ENCODE data around the gene SPEN.

The SPEN gene

GRCh38 chr1:15948595-15949452 lies 101.3 kb downstream of the SPEN start:
- peak overlapping the region; percentile 53 for H3K4me3 ChIP-seq (ENCODE audit: low read length)
- DNase-seq (ENCODE audit: low read depth), result peak; percentile 98
- TF ChIP-seq, protein P1, sequence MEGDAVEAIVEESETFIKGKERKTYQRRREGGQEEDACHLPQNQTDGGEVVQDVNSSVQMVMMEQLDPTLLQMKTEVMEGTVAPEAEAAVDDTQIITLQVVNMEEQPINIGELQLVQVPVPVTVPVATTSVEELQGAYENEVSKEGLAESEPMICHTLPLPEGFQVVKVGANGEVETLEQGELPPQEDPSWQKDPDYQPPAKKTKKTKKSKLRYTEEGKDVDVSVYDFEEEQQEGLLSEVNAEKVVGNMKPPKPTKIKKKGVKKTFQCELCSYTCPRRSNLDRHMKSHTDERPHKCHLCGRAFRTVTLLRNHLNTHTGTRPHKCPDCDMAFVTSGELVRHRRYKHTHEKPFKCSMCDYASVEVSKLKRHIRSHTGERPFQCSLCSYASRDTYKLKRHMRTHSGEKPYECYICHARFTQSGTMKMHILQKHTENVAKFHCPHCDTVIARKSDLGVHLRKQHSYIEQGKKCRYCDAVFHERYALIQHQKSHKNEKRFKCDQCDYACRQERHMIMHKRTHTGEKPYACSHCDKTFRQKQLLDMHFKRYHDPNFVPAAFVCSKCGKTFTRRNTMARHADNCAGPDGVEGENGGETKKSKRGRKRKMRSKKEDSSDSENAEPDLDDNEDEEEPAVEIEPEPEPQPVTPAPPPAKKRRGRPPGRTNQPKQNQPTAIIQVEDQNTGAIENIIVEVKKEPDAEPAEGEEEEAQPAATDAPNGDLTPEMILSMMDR (conservative IDR thresholded peaks at IDR 0.05; ENCODE audit: low read length), result peak; percentile 40

- peak; percentile 99 for DNase-seq (ENCODE audit: low read depth)
- H3K4me3 ChIP-seq (ENCODE audit: low read length), result peak overlapping the region; percentile 53
- TF ChIP-seq, protein P1 (conservative IDR thresholded peaks at IDR 0.05; ENCODE audit: low read length), result no peak
These were observed 102.1 kb downstream of the SPEN start for GRCh38 chr1:15949453-15950245.

DNA sequence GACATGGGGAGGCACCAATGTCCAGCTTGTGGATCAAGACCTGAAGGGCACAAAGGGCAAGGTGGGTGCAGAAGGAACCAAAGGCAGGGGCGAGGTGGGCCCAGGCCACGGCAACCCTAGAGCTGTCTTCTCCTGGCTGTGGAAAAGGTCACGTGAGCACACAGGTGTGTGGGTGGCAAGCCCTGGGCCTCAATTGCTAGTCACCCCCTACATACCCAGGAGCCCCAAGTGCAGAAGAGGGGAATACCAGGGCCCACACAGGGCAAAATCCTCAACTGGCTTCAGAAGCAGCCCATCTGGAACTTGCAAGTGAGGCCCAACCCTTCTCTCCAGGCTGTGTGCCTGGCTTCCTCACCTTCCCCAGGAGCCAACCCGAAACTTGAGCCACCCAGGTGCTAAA lies 102.8 kb downstream of the SPEN start:
- TF ChIP-seq, protein P1 (conservative IDR thresholded peaks at IDR 0.05; ENCODE audit: low read length), result no peak

DNA sequence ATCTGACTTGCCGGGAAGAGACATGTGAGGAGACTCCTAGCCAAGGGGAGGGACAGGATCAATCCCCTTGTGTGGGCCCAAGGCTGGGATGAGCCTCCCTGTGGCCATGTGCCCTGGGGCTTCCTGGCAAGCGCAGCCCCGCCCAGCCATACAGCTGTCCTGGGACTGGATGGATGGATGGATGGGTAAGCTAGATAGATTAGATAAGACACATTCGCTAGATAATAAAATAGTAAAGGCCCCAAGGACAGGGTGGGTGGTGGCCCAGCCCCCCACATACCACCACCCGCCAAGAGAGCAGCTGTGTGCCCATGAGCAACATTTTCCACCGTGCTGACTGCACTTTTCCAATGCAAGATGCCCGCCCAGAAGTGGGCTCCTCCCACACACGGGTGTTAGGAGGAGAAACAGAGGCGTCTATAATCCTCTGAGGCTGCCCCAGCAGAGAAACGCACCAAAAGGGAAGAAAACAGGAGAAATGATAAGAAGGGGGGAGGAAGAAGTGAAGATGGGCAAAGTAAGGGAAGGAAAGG lies 103.3 kb downstream of the SPEN start:
- H3K4me3 ChIP-seq (ENCODE audit: low read length), result no peak overlapping the region
- DNase-seq (ENCODE audit: low read depth), result peak; percentile 46
- TF ChIP-seq, protein P1 (conservative IDR thresholded peaks at IDR 0.05; ENCODE audit: low read length), result no peak

More for the DNA sequence above, 102.8 kb downstream of the SPEN start:
- DNase-seq (ENCODE audit: low read depth), result no peak
- H3K4me3 ChIP-seq (ENCODE audit: low read length), result no peak overlapping the region

DNA sequence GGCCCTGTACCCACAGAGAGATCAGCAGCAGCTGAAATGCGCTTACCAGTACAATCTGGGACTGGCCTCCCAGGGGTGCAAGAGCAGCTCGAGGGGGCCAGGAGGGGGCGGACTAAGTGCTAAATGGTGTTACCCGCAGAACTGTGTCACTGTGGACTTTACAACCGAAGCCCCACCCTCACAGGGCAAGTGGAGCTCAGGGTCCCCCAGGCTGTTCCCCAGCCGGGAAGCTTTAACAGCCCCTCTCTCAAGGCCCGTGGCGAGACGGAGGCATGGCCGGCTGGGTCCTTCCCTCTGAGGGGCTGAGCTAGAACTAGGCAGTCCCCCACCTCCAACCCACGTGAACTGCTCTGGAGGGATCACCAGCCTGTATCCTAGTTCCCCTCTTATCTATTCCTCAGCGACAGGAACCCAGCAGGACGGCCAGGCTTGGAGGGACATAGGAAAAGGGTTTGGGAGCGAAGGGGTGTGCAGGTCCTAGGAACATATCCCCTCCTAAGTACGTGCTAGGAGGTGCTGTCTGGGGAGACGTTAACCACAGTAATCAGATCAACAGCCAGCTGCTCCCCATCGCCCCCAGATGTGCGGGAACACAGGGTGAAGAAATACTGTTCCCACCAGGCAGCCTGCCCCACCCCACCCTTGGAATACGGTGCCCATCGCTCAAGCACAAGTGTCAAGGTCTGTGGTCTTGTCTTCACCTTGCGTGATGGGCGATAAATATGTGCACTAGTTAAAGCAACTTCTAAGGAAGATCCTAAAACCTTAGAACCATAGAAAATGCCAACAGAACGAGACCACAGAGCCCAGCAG lies 104.0 kb downstream of the SPEN start:
- TF ChIP-seq, protein P1 (conservative IDR thresholded peaks at IDR 0.05; ENCODE audit: low read length), result 0 out of 2 replicates have a peak, but pooled peaks have one; percentile 9
- H3K4me3 ChIP-seq (ENCODE audit: low read length), result no peak overlapping the region
- DNase-seq (ENCODE audit: low read depth), result peak; percentile 23
